ENCODE data around the gene DIRAS1. TPM values are rescaled to one million over a fixed set of nuclear protein-coding genes. Genes with fewer than 3 reads are reported as not detected.

DIRAS1 gene
- total and polyA plus RNA-seq, 4 donors: 0.01 to 0.09 (median 0.08) TPM; not detected in 1

GRCh38 chr19:2759965-2760364, 38.8 kb upstream of the DIRAS1 start:
- Histone ChIP-seq H3K4me1 (ENCODE audit: control insufficient read depth in 4 of 4, insufficient read depth in 4 of 4, low read length in 3 of 4) (no peaks in the 10 kb centered on the region), H3K4me3 (ENCODE audit: low read depth in 1 of 3, low read length in 3 of 3) (no peak overlapping the region), H3K9ac (ENCODE audit: low read depth in 1 of 2, low read length in 2 of 2) (no peak overlapping the region), H3K27me3 (ENCODE audit: control insufficient read depth in 4 of 4, insufficient read depth in 4 of 4, low read length in 3 of 4) (no peaks in the 10 kb centered on the region), H3K9me3 (ENCODE audit: control insufficient read depth in 4 of 4, low read length in 3 of 4) (no peaks in the 10 kb centered on the region), H3K36me3 (ENCODE audit: control insufficient read depth in 4 of 4, insufficient read depth in 3 of 4, low read depth in 1 of 4, low read length in 3 of 4) (peaks cover 4 to 71% (median 15%) of the 10 kb centered on the region in 4 donors), H3K27ac (ENCODE audit: low read depth in 1 of 2, low read length in 2 of 2) (no peak overlapping the region)
- WGBS: 95% methylated on average over 7 of the region's 7 CpGs
- no peak for TF ChIP-seq EGR1 (IDR thresholded peaks at IDR 0.05; ENCODE audit: low read depth in 2 of 2)
- no peak for TF ChIP-seq JUND (IDR thresholded peaks at IDR 0.05)
- TF ChIP-seq TAF1 (conservative IDR thresholded peaks at IDR 0.05): no peak
- no peak for TF ChIP-seq MAX (IDR thresholded peaks at IDR 0.05)
- TF ChIP-seq CTCF (IDR thresholded peaks at IDR 0.05; ENCODE audit: low read depth, low read length, missing input control): no peak
- no peak for TF ChIP-seq FOXA1 (IDR thresholded peaks at IDR 0.05)
- no peak for TF ChIP-seq YY1 (IDR thresholded peaks at IDR 0.05)
- no peak for TF ChIP-seq REST (IDR thresholded peaks at IDR 0.05)
- no peak for DNase-seq (ENCODE audit: low spot score)

GRCh38 chr19:2759362-2759761, 38.2 kb upstream of the DIRAS1 start:
- Histone ChIP-seq H3K4me1 (ENCODE audit: control insufficient read depth in 4 of 4, insufficient read depth in 4 of 4, low read length in 3 of 4) (no peaks in the 10 kb centered on the region), H3K36me3 (ENCODE audit: control insufficient read depth in 4 of 4, insufficient read depth in 3 of 4, low read depth in 1 of 4, low read length in 3 of 4) (peaks cover 8 to 69% (median 13%) of the 10 kb centered on the region in 4 donors), H3K27me3 (ENCODE audit: control insufficient read depth in 4 of 4, insufficient read depth in 4 of 4, low read length in 3 of 4) (no peaks in the 10 kb centered on the region), H3K4me3 (ENCODE audit: low read depth in 1 of 3, low read length in 3 of 3) (no peak overlapping the region), H3K9ac (ENCODE audit: low read depth in 1 of 2, low read length in 2 of 2) (no peak overlapping the region), H3K27ac (ENCODE audit: low read depth in 1 of 2, low read length in 2 of 2) (no peak overlapping the region), H3K9me3 (ENCODE audit: control insufficient read depth in 4 of 4, low read length in 3 of 4) (no peaks in the 10 kb centered on the region)
- WGBS: 93% methylated on average over 17 of the region's 17 CpGs
- no peak for DNase-seq (ENCODE audit: low spot score)
- TF ChIP-seq HNF4A (conservative IDR thresholded peaks at IDR 0.05) (no peak), GABPA (IDR thresholded peaks at IDR 0.05 in 1 of 2, conservative IDR thresholded peaks at IDR 0.05 in 1 of 2) (no peak), REST (IDR thresholded peaks at IDR 0.05) (no peak), RAD21 (IDR thresholded peaks at IDR 0.05) (no peak), FOXA1 (IDR thresholded peaks at IDR 0.05) (no peak), FOXA2 (IDR thresholded peaks at IDR 0.05) (no peak), HNF4G (IDR thresholded peaks at IDR 0.05) (no peak), RXRA (IDR thresholded peaks at IDR 0.05) (no peak)

All from liver (tissue), 9 donors.